ENCODE data around the gene CUX1.

CUX1 gene

GRCh38 chr7:101998029-101998905 is 180.8 kb downstream of the CUX1 start:
- H3K4me3 ChIP-seq (ENCODE audit: low read depth, low read length) = no peak overlapping the region

GRCh38 chr7:101998906-101999240 is 181.4 kb downstream of the CUX1 start:
- TF ChIP-seq CTCF (IDR thresholded peaks at IDR 0.05; ENCODE audit: borderline replicate concordance, insufficient read depth, low read depth, low read length) = no peak

More at GRCh38 chr7:101998029-101998905, 180.8 kb downstream of the CUX1 start:
- no peak for TF ChIP-seq CTCF (IDR thresholded peaks at IDR 0.05; ENCODE audit: borderline replicate concordance, insufficient read depth, low read depth, low read length)

GRCh38 chr7:101999393-101999792 is 182.0 kb downstream of the CUX1 start:
- H3K4me3 ChIP-seq (ENCODE audit: low read depth, low read length) = no peak overlapping the region
- TF ChIP-seq CTCF (IDR thresholded peaks at IDR 0.05; ENCODE audit: borderline replicate concordance, insufficient read depth, low read depth, low read length) = no peak

More at GRCh38 chr7:101998906-101999240, 181.4 kb downstream of the CUX1 start:
- no peak overlapping the region for H3K4me3 ChIP-seq (ENCODE audit: low read depth, low read length)

GRCh38 chr7:102000123-102000522 is 182.7 kb downstream of the CUX1 start:
- no peak for TF ChIP-seq CTCF (IDR thresholded peaks at IDR 0.05; ENCODE audit: borderline replicate concordance, insufficient read depth, low read depth, low read length)
- no peak overlapping the region for H3K4me3 ChIP-seq (ENCODE audit: low read depth, low read length)

- no peak for TF ChIP-seq CTCF (IDR thresholded peaks at IDR 0.05; ENCODE audit: borderline replicate concordance, insufficient read depth, low read depth, low read length)
- H3K4me3 ChIP-seq (ENCODE audit: low read depth, low read length) = no peak overlapping the region
Measured at GRCh38 chr7:102004229-102004628, 186.8 kb downstream of the CUX1 start.

- no peak for TF ChIP-seq CTCF (IDR thresholded peaks at IDR 0.05; ENCODE audit: borderline replicate concordance, insufficient read depth, low read depth, low read length)
- no peak overlapping the region for H3K4me3 ChIP-seq (ENCODE audit: low read depth, low read length)
Measured at GRCh38 chr7:102004848-102005247, 187.4 kb downstream of the CUX1 start.

- H3K4me3 ChIP-seq (ENCODE audit: low read depth, low read length) = no peak overlapping the region
- TF ChIP-seq CTCF (IDR thresholded peaks at IDR 0.05; ENCODE audit: borderline replicate concordance, insufficient read depth, low read depth, low read length) = no peak
Measured at GRCh38 chr7:102005933-102006480, 188.6 kb downstream of the CUX1 start.
